ENCODE measurements around the gene BARHL1. TPM values are rescaled to one million over a fixed set of nuclear protein-coding genes. Genes with fewer than 3 reads are reported as not detected.

BARHL1 gene
- total RNA-seq, 1 experiment from 2014 or later: not detected

GRCh38 chr9:132615774-132616173, 33.4 kb downstream of the BARHL1 start:
- no peak for DNase-seq (ENCODE audit: low spot score)

- DNase-seq (ENCODE audit: low spot score): no peak
Observed at GRCh38 chr9:132616725-132617124, 34.3 kb downstream of the BARHL1 start.

DNA sequence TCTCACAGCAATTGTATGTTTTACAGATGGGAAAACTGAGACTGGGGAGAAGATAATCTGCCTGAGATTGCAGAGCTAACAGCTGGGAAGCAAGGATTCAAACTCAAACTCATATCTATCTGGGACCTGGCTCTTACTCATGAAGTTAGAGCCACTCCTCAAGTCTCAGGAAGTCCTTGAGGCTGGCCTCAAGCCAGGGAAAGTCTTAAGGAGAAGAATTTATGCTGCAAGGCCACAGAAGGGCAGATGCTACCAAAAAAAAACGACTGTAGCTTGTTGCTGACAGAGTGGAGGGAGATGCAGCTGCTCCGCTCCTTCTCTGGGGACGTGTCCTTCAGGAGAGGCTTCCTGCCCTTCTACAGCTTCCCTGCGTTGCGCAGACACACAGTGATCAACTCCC, 39.8 kb downstream of the BARHL1 start:
- DNase-seq (ENCODE audit: low spot score): peak; percentile 41

DNA sequence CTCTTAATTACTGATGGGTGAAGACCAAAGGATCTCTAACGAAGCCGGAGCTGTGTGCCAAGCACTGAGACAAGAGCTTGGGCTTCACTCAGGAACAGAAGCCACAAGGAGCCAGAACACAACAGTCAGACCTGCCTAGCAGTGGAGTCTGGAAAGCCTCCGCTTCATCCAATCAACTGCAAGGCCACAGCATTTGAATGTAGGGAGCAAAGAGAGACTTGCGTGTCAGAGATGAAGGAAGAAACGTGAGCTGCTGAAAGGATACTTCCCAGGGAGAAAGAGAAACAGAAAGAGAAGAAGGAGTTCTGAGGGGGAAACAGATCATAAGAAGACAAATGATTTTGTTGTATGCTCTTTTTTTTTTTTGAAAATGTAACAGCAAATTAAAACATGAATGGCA, 43.9 kb downstream of the BARHL1 start:
- no peak for DNase-seq (ENCODE audit: low spot score)

GRCh38 chr9:132627106-132627505, 44.7 kb downstream of the BARHL1 start:
- DNase-seq (ENCODE audit: low spot score): no peak

DNA sequence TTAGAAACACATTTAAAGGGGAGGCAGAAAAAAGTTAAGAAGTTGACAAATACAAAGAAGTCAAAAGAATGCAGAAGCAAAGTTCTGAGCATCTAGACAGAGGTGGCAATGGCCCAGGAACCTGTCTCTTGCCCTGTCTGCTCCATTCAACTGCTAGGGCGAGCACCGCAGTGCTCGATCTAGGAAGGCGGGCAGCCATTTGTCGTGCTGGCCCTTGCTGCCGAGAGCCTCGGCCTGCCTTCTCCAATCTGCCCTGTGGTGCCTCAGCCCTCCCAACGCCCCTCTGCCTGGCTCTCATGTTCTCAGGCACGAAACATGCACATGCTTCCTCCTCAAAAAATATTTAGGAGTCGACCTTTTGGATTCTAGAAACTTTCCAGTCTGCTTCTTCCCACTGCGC, 45.2 kb downstream of the BARHL1 start:
- DNase-seq (ENCODE audit: low spot score): no peak

- no peak for DNase-seq (ENCODE audit: low spot score)
Observed at GRCh38 chr9:132628746-132629145, 46.3 kb downstream of the BARHL1 start.

GRCh38 chr9:132630116-132630515, 47.7 kb downstream of the BARHL1 start:
- DNase-seq (ENCODE audit: low spot score): no peak

GRCh38 chr9:132630811-132631210, 48.4 kb downstream of the BARHL1 start:
- no peak for DNase-seq (ENCODE audit: low spot score)

DNA sequence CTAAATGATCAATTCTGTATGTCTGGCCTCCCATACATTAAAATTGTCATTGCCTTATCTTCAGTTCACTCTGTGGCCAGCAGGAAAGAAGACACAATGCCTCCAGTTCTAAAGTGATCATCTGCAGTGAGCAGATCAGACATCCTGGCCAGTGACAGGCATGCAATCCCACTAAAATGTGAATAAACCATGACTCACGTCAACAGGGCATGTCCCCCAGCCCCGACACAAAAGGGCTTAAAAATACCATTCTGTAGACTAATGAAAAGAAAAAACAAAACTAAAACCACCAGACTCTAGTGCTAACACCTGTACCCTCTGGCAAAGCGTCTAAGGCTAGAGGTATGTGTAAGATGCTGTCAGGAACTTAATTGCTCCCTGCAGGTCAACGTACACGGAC, 48.9 kb downstream of the BARHL1 start:
- peak; percentile 86 for DNase-seq (ENCODE audit: low spot score)

DNA sequence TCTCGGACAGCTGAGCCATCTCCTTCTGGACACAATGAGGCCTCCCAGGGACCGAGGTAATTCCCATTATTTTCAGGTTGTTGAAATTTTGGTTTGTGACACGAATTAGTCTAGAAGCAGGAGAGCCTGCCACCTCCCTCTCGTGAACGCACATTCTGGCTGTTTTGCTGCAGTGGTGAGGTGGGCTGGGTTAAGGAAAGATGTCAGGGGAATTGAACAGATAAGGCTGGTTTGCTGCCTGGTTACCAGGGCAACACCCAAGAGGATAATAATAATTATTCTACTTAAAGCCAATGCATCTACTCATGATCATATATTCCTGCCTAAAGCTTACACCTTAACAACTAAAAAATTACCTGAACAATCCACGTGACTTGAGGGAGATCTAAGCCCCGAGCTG, 49.3 kb downstream of the BARHL1 start:
- DNase-seq (ENCODE audit: low spot score): no peak

DNA sequence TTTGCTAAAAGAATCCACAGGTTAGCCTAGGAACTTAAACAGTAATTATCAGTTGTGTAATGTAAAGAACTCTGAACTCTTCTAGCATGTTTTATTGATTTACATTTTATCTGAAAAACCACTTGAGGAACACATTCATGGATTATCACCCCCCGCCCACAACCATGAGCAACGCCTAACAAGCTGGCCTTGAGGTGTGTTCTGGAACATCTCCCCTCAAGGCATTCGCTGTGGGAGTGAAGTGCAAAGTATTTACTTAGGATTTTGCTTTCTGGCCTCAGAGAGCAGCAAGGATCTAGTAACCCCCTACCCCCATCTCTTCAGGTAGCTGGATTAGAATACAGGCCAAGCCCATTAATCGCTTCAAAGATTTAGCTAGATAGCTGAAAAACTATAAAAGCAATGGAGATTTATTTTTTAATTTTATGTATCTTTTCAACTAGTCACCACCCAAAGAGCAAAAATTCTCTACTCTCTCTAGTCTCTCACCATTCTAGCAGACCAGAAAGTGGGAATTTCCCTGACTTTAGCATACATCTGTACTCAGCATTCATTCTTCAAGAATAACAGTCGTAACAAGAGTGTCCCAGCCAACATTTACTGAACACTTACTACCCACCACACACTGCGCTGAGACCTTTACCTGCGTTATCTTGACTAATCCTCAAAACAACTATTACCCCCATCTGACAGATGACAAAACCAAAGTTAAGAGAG, 50.2 kb downstream of the BARHL1 start:
- no peak for DNase-seq (ENCODE audit: low spot score)

DNA sequence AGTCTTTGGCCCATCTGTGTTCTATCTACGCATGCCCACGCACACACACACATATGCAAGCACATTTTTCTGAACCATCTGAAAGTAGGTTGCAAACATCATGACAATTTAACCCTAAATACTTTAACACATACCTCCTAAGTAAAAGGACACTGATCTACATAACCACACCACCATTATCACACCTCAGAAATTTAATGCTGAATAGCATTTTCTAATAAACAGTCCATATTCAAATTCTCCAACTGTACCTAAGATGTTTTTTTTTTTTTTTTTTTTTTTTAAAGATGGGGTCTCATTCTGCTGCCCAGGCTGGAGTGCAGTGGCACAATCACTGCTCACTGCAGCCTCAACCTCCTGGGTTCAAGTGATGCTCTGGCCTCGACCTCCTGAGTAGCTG, 51.9 kb downstream of the BARHL1 start:
- DNase-seq (ENCODE audit: low spot score): no peak

DNA sequence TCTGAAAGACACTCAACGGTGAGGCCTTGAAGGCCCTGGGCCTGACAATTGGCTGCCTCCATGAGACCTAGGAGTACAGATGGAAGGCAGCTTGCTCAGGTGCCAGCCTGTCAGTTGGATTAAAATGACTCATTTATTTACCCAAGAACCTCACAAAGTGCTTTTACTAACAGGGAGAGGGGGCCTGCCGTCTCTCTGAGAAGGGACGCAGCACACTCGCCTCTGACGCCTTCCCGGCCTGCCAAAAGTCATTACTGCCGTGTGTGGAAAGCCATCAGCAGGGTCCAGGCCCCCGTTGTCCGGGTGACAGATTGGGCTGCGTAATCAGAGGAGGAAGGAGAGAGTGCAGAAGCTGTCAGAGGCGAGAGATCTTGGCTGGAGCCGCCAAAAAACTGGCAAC, 54.9 kb downstream of the BARHL1 start:
- DNase-seq (ENCODE audit: low spot score): no peak

GRCh38 chr9:132637801-132638200, 55.4 kb downstream of the BARHL1 start:
- no peak for DNase-seq (ENCODE audit: low spot score)

GRCh38 chr9:132638240-132638639, 55.8 kb downstream of the BARHL1 start:
- no peak for DNase-seq (ENCODE audit: low spot score)

DNA sequence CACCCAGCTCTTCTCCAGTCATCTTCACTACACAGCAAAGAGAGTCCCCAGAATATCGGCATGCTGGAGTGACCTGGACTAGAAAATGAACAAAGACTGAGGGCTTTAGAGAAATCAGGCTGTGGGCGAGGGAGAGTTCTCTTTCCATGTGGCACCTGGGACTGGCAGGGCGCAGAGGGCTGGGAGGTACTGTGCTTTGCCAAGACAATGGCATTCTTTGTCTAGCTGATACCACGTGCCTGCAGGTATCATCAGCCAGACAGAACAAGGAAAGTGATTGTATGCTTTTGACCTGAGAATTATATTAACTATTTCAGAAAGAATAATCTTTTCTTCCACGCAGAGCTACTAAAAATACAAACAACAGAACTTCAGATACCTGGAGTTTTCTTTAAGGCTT, 56.9 kb downstream of the BARHL1 start:
- DNase-seq (ENCODE audit: low spot score): no peak

Other genes with a start within 250 kb of the BARHL1 start
- gene SETX, start 227.6 kb upstream of the BARHL1 start, total RNA-seq (2014; rRNA removed; shearing (Covaris generic)): 32.3 and 33.6 TPM in 2 replicates
- 29.2 and 30.1 TPM in 2 replicates for gene TTF1, start 175.8 kb upstream of the BARHL1 start, total RNA-seq (2014; rRNA removed; shearing (Covaris generic))
- 0.17 TPM in 1 of 2 replicates, not detected in the other for gene CFAP77, start 172.4 kb upstream of the BARHL1 start, total RNA-seq (2014; rRNA removed; shearing (Covaris generic))
- gene DDX31, start 87.4 kb downstream of the BARHL1 start, total RNA-seq (2014; rRNA removed; shearing (Covaris generic)): 9.3 and 11.3 TPM in 2 replicates
- gene GTF3C4, start 87.9 kb downstream of the BARHL1 start, total RNA-seq (2014; rRNA removed; shearing (Covaris generic)): 29.5 and 30.8 TPM in 2 replicates

All from A172 (cell line).